A549 (cell line): ENCODE data around the gene NEDD8. TPM values are rescaled to one million over a fixed set of nuclear protein-coding genes. Genes with fewer than 3 reads are reported as not detected.

Source experiments
- ATAC-seq, 2 experiments: fragments of 200-7000 bp in 1 of 2; fragments of >200 bp in 1 of 2; cut with Nextera tagmentation in 1 of 2; cut with Tn5 transposase in 1 of 2; 3 replicates each; pipeline versions ENCODE4 v1.8.0 to v1.9.1; 2018 to 2020; ENCODE audit warnings: mild to moderate bottlenecking in 1 of 2, moderate library complexity in 1 of 2
- CTCF ChIA-PET: fragments of 300-600 bp; sonication (Branson Sonifier 250); formaldehyde crosslinking; extraction: SDS; loops from one replicate; lab custom pipeline; 2021; ENCODE audit warnings: antibody characterized with exemption, inconsistent platforms; lab: Yijun Ruan, JAX
- POLR2A ChIA-PET: fragments of 350-600 bp; formaldehyde crosslinking; extraction: SDS; loops from one replicate; lab custom pipeline; 2021; ENCODE audit warnings: antibody characterized with exemption, inconsistent platforms; lab: Yijun Ruan, JAX
- DNase-seq, 2 experiments: peaks; one replicate each; pipeline versions ENCODE4 v3.0.0 to v3.0.0-alpha.2; 2011 to 2016; ENCODE audit warnings: low read depth in 1 of 2, low spot score in 1 of 2
- FAIRE-seq: peaks from 2 replicates; lab custom pipeline; 2011; peaks lifted over from hg19 to GRCh38; lab: Jason Lieb, UNC
- H3K27ac ChIP-seq, 2 experiments: fragments of >200 bp; sonication (Bioruptor Twin); formaldehyde crosslinking; 3 replicates each; pipeline ENCODE4 v1.5.1; 2016 to 2017
- H3K4me1 ChIP-seq: fragments of >200 bp; sonication (Bioruptor Twin); formaldehyde crosslinking; 3 replicates; pipeline ENCODE4 v1.6.1; 2016
- H3K4me2 ChIP-seq: fragments of >200 bp; sonication (Bioruptor Twin); formaldehyde crosslinking; 3 replicates; pipeline ENCODE4 v1.6.1; 2016
- H3K4me3 ChIP-seq: fragments of >200 bp; sonication (Bioruptor Twin); formaldehyde crosslinking; 3 replicates; pipeline ENCODE4 v1.5.1; 2016
- H3K9me3 ChIP-seq: fragments of >200 bp; sonication (Bioruptor Twin); formaldehyde crosslinking; 3 replicates; pipeline ENCODE4 v1.6.1; 2016
- BHLHE40 ChIP-seq: IDR thresholded peaks from 2 replicates; pipeline ENCODE4 v1.6.1; 2012; ENCODE audit warnings: low read depth, low read length, inconsistent platforms
- CBX8 ChIP-seq: fragments of 200-600 bp; sonication (generic); IDR thresholded peaks from 2 replicates; pipeline ENCODE4 v1.6.1; 2016
- CHD2 ChIP-seq: fragments of 150-350 bp; IDR thresholded peaks from 2 replicates; pipeline ENCODE4 v1.6.1; 2014; ENCODE audit warnings: low read length; ENCODE audit not compliant: partially characterized antibody
- CHD4 ChIP-seq: fragments of 200-600 bp; sonication (generic); IDR thresholded peaks from 2 replicates; pipeline ENCODE4 v1.6.1; 2016; ENCODE audit warnings: antibody characterized with exemption, mild to moderate bottlenecking, borderline replicate concordance
- EHMT2 ChIP-seq: fragments of 200-600 bp; sonication (generic); IDR thresholded peaks from 2 replicates; pipeline ENCODE4 v1.6.1; 2016; ENCODE audit warnings: antibody characterized with exemption, low read depth, mild to moderate bottlenecking, moderate library complexity
- FOSL2 ChIP-seq, 2 experiments: fragments of 450-650 bp in 1 of 2; fragments of >200 bp in 1 of 2; sonication (Bioruptor Twin) in 1 of 2; formaldehyde crosslinking; IDR thresholded peaks; 2 replicates each; pipeline versions ENCODE4 v1.5.0 to v1.6.1; 2016 to 2020; ENCODE audit warnings: mild to moderate bottlenecking in 1 of 2, moderate library complexity in 1 of 2
- FOXS1 ChIP-seq: fragments of 250-450 bp; sonication (Bioruptor Pico); IDR thresholded peaks from 2 replicates; pipeline ENCODE4 v1.5.0; 2020; ENCODE audit warnings: mild to moderate bottlenecking, moderate library complexity
- HDAC2 ChIP-seq: fragments of 200-600 bp; sonication (generic); IDR thresholded peaks from 2 replicates; pipeline ENCODE4 v1.6.1; 2016
- HOXA7 ChIP-seq: fragments of 250-450 bp; sonication (Bioruptor Pico); IDR thresholded peaks from 2 replicates; pipeline ENCODE4 v1.5.0; 2020; ENCODE audit warnings: mild to moderate bottlenecking, moderate library complexity
- HOXB13 ChIP-seq: fragments of 250-450 bp; sonication (Bioruptor Pico); IDR thresholded peaks from 2 replicates; pipeline ENCODE4 v1.5.0; 2020; ENCODE audit warnings: low read depth, mild to moderate bottlenecking, moderate library complexity
- HOXB5 ChIP-seq: fragments of 250-450 bp; sonication (Bioruptor Pico); IDR thresholded peaks from 2 replicates; pipeline ENCODE4 v1.5.0; 2020; ENCODE audit warnings: mild to moderate bottlenecking, moderate library complexity
- JUN ChIP-seq, 2 experiments: fragments of >200 bp; sonication (Bioruptor Twin); formaldehyde crosslinking; IDR thresholded peaks; 2 replicates in 1 of 2; 3 replicates in 1 of 2; pipeline ENCODE4 v1.6.1; 2016 to 2017
- JUNB ChIP-seq: fragments of >200 bp; sonication (Bioruptor Twin); formaldehyde crosslinking; IDR thresholded peaks from 2 replicates; pipeline ENCODE4 v1.6.1; 2016
- KDM1A ChIP-seq: fragments of 200-600 bp; sonication (generic); IDR thresholded peaks from 2 replicates; pipeline ENCODE4 v1.6.1; 2016; ENCODE audit warnings: low read depth, mild to moderate bottlenecking
- KDM5A ChIP-seq: fragments of 200-600 bp; sonication (generic); IDR thresholded peaks from 2 replicates; pipeline ENCODE4 v1.6.1; 2016; ENCODE audit warnings: antibody characterized with exemption, mild to moderate bottlenecking
- MAZ ChIP-seq: fragments of 150-350 bp; IDR thresholded peaks from 2 replicates; pipeline ENCODE4 v1.6.1; 2014; ENCODE audit warnings: antibody characterized with exemption, low read depth, low read length, borderline replicate concordance
- NR3C1 ChIP-seq: fragments of >200 bp; sonication (Bioruptor Twin); formaldehyde crosslinking; IDR thresholded peaks from 3 replicates; pipeline ENCODE4 v1.6.1; 2017
- PHF8 ChIP-seq: fragments of 200-600 bp; sonication (generic); IDR thresholded peaks from 2 replicates; pipeline ENCODE4 v1.6.1; 2016; ENCODE audit warnings: low read depth, mild to moderate bottlenecking, antibody characterized with exemption, moderate library complexity, borderline replicate concordance
- RAD21 ChIP-seq, 2 experiments: fragments of >200 bp in 1 of 2; sonication (Bioruptor Twin) in 1 of 2; formaldehyde crosslinking in 1 of 2; IDR thresholded peaks in 1 of 2; conservative IDR thresholded peaks in 1 of 2; 2 replicates in 1 of 2; 3 replicates in 1 of 2; pipeline ENCODE4 v1.6.1; 2012 to 2018; ENCODE audit warnings: inconsistent platforms in 1 of 2
- RCOR1 ChIP-seq: fragments of 150-350 bp; IDR thresholded peaks from 2 replicates; pipeline ENCODE4 v1.6.1; 2014; ENCODE audit warnings: antibody characterized with exemption, low read length, low read depth
- SMC3 ChIP-seq: fragments of >200 bp; sonication (Bioruptor Twin); formaldehyde crosslinking; IDR thresholded peaks from 3 replicates; pipeline ENCODE4 v1.6.1; 2018; ENCODE audit warnings: inconsistent platforms
- TFCP2L1 ChIP-seq: fragments of 250-450 bp; sonication (Bioruptor Pico); IDR thresholded peaks from 2 replicates; pipeline ENCODE4 v1.5.0; 2021; ENCODE audit warnings: mild to moderate bottlenecking
- TP53 ChIP-seq: fragments of 250-450 bp; sonication (Bioruptor Pico); IDR thresholded peaks from 2 replicates; pipeline ENCODE4 v1.5.0; 2021; ENCODE audit warnings: mild to moderate bottlenecking, moderate library complexity
- ZFP36 ChIP-seq: fragments of 450-650 bp; IDR thresholded peaks from 2 replicates; pipeline ENCODE4 v1.6.1; 2014; ENCODE audit warnings: borderline replicate concordance; ENCODE audit not compliant: partially characterized antibody
- WGBS: methylation state at CpG from one replicate; pipeline ENCODE4 v1.1.6; 2017; ENCODE audit errors: missing lambda C conversion rate; 5-methylcytosine and 5-hydroxymethylcytosine counted together
- polyA plus RNA-seq, 4 experiments: library from polyadenylated mRNA; depleted of rRNA in 3 of 4; stranded (reverse); fragments of >200 nt; fragmentation: RNase III in 1 of 4; extraction: RNeasy Plus Mini Kit Qiagen cat#74134 plus additional on column Dnase treatment in 1 of 4; gene quantifications; 2 replicates in 3 of 4; 3 replicates in 1 of 4; pipeline ENCODE4 v1.2.3, GENCODE V29; 2011 to 2017
- TF ChIP-seq, protein P1 (sequence below): fragments of >200 bp; sonication (Bioruptor Twin); formaldehyde crosslinking; IDR thresholded peaks from 3 replicates; pipeline ENCODE4 v1.6.1; 2016
- TF ChIP-seq, protein P2 (sequence below): fragments of 250-450 bp; sonication (Bioruptor Pico); IDR thresholded peaks from 2 replicates; pipeline ENCODE4 v1.5.0; 2020; ENCODE audit warnings: low read depth, mild to moderate bottlenecking, moderate library complexity
- TF ChIP-seq, protein P3 (sequence below): fragments of >200 bp; sonication (Bioruptor Twin); formaldehyde crosslinking; IDR thresholded peaks from 3 replicates; pipeline ENCODE4 v1.5.1; 2016
- TF ChIP-seq, protein P4 (sequence below): IDR thresholded peaks from 2 replicates; pipeline ENCODE4 v1.6.1; 2012; ENCODE audit warnings: low read depth, borderline replicate concordance
- TF ChIP-seq, protein P5 (sequence below): IDR thresholded peaks from 2 replicates; pipeline ENCODE4 v1.6.1; 2012

The NEDD8 gene
- polyA plus RNA-seq, 2 of the 4 experiments (the other 2 are of a cell fraction) = 433 to 589 TPM

DNA sequence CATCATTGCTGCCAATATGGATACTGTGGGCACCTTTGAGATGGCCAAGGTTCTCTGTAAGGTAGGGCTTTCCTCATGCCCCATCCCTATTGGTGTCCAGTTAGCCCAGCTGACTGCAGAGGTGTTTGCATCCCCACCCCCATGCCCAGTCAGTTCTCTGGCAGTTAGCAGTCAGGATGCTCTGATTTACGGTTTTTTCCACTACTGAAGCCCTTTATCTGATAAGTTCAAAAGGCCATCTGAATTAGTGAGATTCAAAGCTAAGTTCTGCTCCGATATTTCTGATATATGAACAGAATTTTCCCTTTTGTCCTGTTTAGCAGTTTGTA, 1.3 kb upstream of the NEDD8 start:
- FAIRE-seq = no peak
- H3K27ac ChIP-seq = peak overlapping the region; percentile 85 to 96; a peak in 4 of 6 replicates
- CTCF ChIA-PET = interaction anchor here (1.1 to 1.9 kb wide), 4 partner anchors 9 to 64 kb away, joined by 4 to 12 read pairs (median 4); partner anchors contain the start of genes MDP1, RABGGTA and TINF2
- POLR2A ChIA-PET = interaction anchor here (1.3 kb wide), 1 partner anchor 9 kb away, joined by 7 read pairs; the partner anchor contains the start of gene TINF2
- peak in 1 of 2 experiments; percentile 21 for DNase-seq
- WGBS = 86% methylated on average over 2 of the region's 2 CpGs
- H3K9me3 ChIP-seq = no peaks in the 10 kb centered on the region
- ATAC-seq = peak; percentile 13 to 14; a peak in 2 of 6 replicates
- peaks cover 18% of the 10 kb centered on the region for H3K4me1 ChIP-seq
- H3K4me2 ChIP-seq = peak overlapping the region; percentile 82
- peak overlapping the region; percentile 73 for H3K4me3 ChIP-seq
- no peak for TF ChIP-seq HOXB5
- TF ChIP-seq BHLHE40 = no peak
- TF ChIP-seq, protein P1, sequence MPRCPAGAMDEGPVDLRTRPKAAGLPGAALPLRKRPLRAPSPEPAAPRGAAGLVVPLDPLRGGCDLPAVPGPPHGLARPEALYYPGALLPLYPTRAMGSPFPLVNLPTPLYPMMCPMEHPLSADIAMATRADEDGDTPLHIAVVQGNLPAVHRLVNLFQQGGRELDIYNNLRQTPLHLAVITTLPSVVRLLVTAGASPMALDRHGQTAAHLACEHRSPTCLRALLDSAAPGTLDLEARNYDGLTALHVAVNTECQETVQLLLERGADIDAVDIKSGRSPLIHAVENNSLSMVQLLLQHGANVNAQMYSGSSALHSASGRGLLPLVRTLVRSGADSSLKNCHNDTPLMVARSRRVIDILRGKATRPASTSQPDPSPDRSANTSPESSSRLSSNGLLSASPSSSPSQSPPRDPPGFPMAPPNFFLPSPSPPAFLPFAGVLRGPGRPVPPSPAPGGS = no peak
- no peak for TF ChIP-seq MAZ
- TF ChIP-seq CHD2 = no peak
- no peak for TF ChIP-seq RCOR1
- no peak for TF ChIP-seq SMC3
- TF ChIP-seq HOXB13 (CRISPR knock-in tag) = no peak
- no peak for TF ChIP-seq RAD21 (conservative IDR thresholded peaks at IDR 0.05 in 1 of 2, IDR thresholded peaks at IDR 0.05 in 1 of 2)
- TF ChIP-seq FOXS1 (CRISPR knock-in tag) = no peak

DNA sequence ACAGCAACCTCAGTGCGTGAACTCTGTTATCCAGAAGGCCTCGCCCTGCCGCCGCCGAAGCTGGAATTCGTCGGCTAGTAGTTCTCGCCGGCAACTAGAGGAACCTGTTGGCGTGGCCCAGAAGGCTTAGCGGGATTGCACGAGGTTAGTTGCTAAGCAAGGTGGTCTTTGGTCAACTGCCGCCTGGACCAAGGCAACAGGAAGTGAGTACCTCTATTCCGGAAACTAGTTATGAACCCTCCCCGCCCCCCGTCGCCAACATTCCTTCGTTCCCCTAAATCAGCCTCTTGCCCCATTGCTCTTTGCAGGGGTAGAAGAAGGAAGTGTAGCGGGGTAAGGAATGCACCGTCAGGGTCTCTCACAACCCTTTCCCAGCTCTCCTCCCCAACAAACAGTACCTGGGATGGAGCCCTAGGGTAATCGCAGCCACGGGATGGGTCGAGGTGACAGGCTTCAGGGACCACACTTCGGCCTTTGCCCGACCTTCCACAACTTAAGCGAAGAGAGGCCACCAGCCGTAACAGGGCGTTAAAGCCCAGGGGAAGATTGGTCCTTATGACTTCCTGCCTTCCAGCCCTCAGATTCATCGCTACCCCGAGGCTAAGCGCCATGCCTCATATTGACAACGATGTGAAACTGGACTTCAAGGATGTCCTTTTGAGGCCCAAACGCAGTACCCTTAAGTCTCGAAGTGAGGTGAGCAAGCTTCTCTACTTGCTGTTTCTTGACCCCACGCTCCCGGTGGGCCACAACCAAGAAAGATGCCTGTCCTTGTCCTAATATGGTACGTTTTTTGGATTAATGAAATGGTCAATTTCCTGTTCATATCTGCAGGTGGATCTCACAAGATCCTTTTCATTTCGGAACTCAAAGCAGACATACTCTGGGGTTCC, 724 bp upstream of the NEDD8 start, which contains the start of gene GMPR2:
Gene GMPR2 (plus strand): TSS at position 285 of the 893 bp plus-strand sequence. CDS start 325 bp downstream, at position 610.
- DNase-seq (peak in 1 of 2 experiments; percentile 68), ATAC-seq (peak; percentile 80 to 82), FAIRE-seq (no peak)
- Histone ChIP-seq H3K27ac (peak within 1 kb of the TSS; percentile 85 to 96), H3K4me2 (peak within 1 kb of the TSS; percentile 94), H3K4me1 (peaks cover 18% of the 10 kb centered on the region), H3K4me3 (peak within 1 kb of the TSS; percentile 73), H3K9me3 (no peaks in the 10 kb centered on the region)
- CTCF ChIA-PET = interaction anchor here (0.5 to 1.9 kb wide), 5 partner anchors 9 to 64 kb away, joined by 3 to 12 read pairs (median 4); partner anchors contain the start of genes MDP1, RABGGTA and TINF2
- POLR2A ChIA-PET = interaction anchor here (1.0 kb wide), 1 partner anchor 9 kb away, joined by 5 read pairs; the partner anchor contains the start of gene TINF2
- TF ChIP-seq KDM1A (no peak), JUNB (no peak), TP53 (CRISPR knock-in tag) (0 out of 2 replicates have a peak, but pooled peaks have one; percentile 38), HOXB5 (no peak), NR3C1 (no peak), TFCP2L1 (CRISPR knock-in tag) (no peak), FOXS1 (CRISPR knock-in tag) (no peak), ZFP36 (no peak), KDM5A (no peak), JUN (IDR thresholded peaks at IDR 0.05) (peak; percentile 44 to 51; a peak in 3 of 5 replicates), HOXA7 (CRISPR knock-in tag) (no peak), HDAC2 (no peak), HOXB13 (CRISPR knock-in tag) (0 out of 2 replicates have a peak, but pooled peaks have one; percentile 21), PHF8 (peak; percentile 34; the same call in 1 of the 2 replicates), FOSL2 (IDR thresholded peaks at IDR 0.05) (no peak), FOSL2 (CRISPR knock-in tag; IDR thresholded peaks at IDR 0.05) (no peak), EHMT2 (no peak), CHD4 (no peak), CBX8 (no peak), MAZ (no peak)
- TF ChIP-seq, protein P2, sequence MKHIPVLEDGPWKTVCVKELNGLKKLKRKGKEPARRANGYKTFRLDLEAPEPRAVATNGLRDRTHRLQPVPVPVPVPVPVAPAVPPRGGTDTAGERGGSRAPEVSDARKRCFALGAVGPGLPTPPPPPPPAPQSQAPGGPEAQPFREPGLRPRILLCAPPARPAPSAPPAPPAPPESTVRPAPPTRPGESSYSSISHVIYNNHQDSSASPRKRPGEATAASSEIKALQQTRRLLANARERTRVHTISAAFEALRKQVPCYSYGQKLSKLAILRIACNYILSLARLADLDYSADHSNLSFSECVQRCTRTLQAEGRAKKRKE (CRISPR knock-in tag) = no peak; the same call in 1 of the 2 replicates
- TF ChIP-seq, protein P3, sequence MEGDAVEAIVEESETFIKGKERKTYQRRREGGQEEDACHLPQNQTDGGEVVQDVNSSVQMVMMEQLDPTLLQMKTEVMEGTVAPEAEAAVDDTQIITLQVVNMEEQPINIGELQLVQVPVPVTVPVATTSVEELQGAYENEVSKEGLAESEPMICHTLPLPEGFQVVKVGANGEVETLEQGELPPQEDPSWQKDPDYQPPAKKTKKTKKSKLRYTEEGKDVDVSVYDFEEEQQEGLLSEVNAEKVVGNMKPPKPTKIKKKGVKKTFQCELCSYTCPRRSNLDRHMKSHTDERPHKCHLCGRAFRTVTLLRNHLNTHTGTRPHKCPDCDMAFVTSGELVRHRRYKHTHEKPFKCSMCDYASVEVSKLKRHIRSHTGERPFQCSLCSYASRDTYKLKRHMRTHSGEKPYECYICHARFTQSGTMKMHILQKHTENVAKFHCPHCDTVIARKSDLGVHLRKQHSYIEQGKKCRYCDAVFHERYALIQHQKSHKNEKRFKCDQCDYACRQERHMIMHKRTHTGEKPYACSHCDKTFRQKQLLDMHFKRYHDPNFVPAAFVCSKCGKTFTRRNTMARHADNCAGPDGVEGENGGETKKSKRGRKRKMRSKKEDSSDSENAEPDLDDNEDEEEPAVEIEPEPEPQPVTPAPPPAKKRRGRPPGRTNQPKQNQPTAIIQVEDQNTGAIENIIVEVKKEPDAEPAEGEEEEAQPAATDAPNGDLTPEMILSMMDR = no peak
- TF ChIP-seq, protein P4, sequence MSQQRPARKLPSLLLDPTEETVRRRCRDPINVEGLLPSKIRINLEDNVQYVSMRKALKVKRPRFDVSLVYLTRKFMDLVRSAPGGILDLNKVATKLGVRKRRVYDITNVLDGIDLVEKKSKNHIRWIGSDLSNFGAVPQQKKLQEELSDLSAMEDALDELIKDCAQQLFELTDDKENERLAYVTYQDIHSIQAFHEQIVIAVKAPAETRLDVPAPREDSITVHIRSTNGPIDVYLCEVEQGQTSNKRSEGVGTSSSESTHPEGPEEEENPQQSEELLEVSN = no peak
- TF ChIP-seq, protein P5, sequence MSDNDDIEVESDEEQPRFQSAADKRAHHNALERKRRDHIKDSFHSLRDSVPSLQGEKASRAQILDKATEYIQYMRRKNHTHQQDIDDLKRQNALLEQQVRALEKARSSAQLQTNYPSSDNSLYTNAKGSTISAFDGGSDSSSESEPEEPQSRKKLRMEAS = peak; percentile 64
- WGBS = 7% methylated on average over 26 of the region's 38 CpGs
